CD4-positive, alpha-beta memory T cell (primary cell): ENCODE results near the gene PSME3IP1. TPM values are rescaled to one million over a fixed set of nuclear protein-coding genes. Genes with fewer than 3 reads are reported as not detected.
"Not testable (repeated sequence)": the region's sequence is repeated elsewhere in the genome, so short reads cannot be mapped to it uniquely, and the experiment has no call there.

Source experiments
- CTCF ChIA-PET: fragments of 350-600 bp; sonication (Branson Sonifier 250); formaldehyde crosslinking; loops from one replicate; lab custom pipeline; 2021; ENCODE audit warnings: inconsistent platforms; ENCODE audit not compliant: partially characterized antibody; lab: Charles Lee
- POLR2A ChIA-PET: fragments of 350-600 bp; sonication (Branson Sonifier 250); formaldehyde crosslinking; loops from one replicate; lab custom pipeline; 2021; ENCODE audit not compliant: partially characterized antibody; lab: Charles Lee
- DNase-seq, 5 donors: peaks; one replicate each; pipeline versions ENCODE4 v3.0.0 to v3.0.0-alpha.2; 2020 to 2022; ENCODE audit warnings: mixed read lengths in 1 of 5
- H3K27ac ChIP-seq: one replicate; pipeline ENCODE4 v1.7.0; 2013; ENCODE audit warnings: low read depth, low read length
- H3K27me3 ChIP-seq: 2 replicates; pipeline ENCODE4 v1.7.0; 2013; ENCODE audit warnings: mild to moderate bottlenecking, low read length, moderate library complexity; ENCODE audit not compliant: insufficient read depth
- H3K36me3 ChIP-seq: 2 replicates; pipeline ENCODE4 v1.7.0; 2013; ENCODE audit warnings: mild to moderate bottlenecking, low read length, moderate library complexity; ENCODE audit not compliant: insufficient read depth
- H3K4me1 ChIP-seq: 2 replicates; pipeline ENCODE4 v1.7.0; 2013; ENCODE audit warnings: mild to moderate bottlenecking, low read length, moderate library complexity; ENCODE audit not compliant: insufficient read depth
- H3K4me3 ChIP-seq, 2 donors: one replicate each; pipeline ENCODE4 v1.7.0; 2013; ENCODE audit warnings: low read length in 2 of 2, mild to moderate bottlenecking in 1 of 2
- H3K9me3 ChIP-seq, 2 donors: one replicate each; pipeline ENCODE4 v1.7.0; 2013; ENCODE audit warnings: low read length in 2 of 2, control low read depth in 1 of 2; ENCODE audit not compliant: control insufficient read depth in 1 of 2
- H3K27ac Mint-ChIP-seq, 7 donors: one replicate each; pipeline ENCODE4 v1.8.0; 2020 to 2021; ENCODE audit warnings: mixed read lengths in 7 of 7, mild to moderate bottlenecking in 6 of 7, inconsistent platforms in 3 of 7, moderate library complexity in 3 of 7
- H3K27me3 Mint-ChIP-seq, 2 donors: one replicate each; pipeline ENCODE4 v1.8.0; 2020 to 2021; ENCODE audit warnings: mixed read lengths in 2 of 2
- H3K36me3 Mint-ChIP-seq, 2 donors: one replicate each; pipeline ENCODE4 v1.8.0; 2020 to 2021; ENCODE audit warnings: mixed read lengths in 2 of 2, inconsistent platforms in 1 of 2, mild to moderate bottlenecking in 1 of 2
- H3K4me1 Mint-ChIP-seq, 4 donors: one replicate each; pipeline ENCODE4 v1.8.0; 2020 to 2021; ENCODE audit warnings: mixed read lengths in 4 of 4, mild to moderate bottlenecking in 1 of 4
- H3K4me3 Mint-ChIP-seq, 8 donors: one replicate each; pipeline ENCODE4 v1.8.0; 2020 to 2021; ENCODE audit warnings: mixed read lengths in 8 of 8, mild to moderate bottlenecking in 7 of 8, moderate library complexity in 6 of 8, inconsistent platforms in 3 of 8
- H3K9me3 Mint-ChIP-seq, 8 donors: one replicate each; pipeline ENCODE4 v1.8.0; 2020 to 2021; ENCODE audit warnings: mixed read lengths in 8 of 8, mild to moderate bottlenecking in 5 of 8, inconsistent platforms in 3 of 8, moderate library complexity in 1 of 8
- intact Hi-C: fragments of 100-400 bp; cut with micrococcal nuclease; formaldehyde crosslinking; loops from one replicate; pipeline ENCODE4 v1.15.1; 2023
- polyA plus RNA-seq, 2 donors: library from polyadenylated mRNA; unstranded; fragments of 300-500 nt; fragmentation: Illumina TruSeq; gene quantifications; one replicate each; pipeline ENCODE4 v1.2.3, GENCODE V29; 2021
- total RNA-seq, 2 experiments: library from RNA; stranded (reverse); gene quantifications; one replicate each; pipeline ENCODE4 v1.2.3, GENCODE V29; 2021

PSME3IP1 gene
- total and polyA plus RNA-seq, 4 experiments from 2014 or later = 59.9 to 157 (median 106) TPM

GRCh38 chr16:57196286-57196685 lies 10.4 kb upstream of the PSME3IP1 start:
- Mint-ChIP-seq H3K36me3 (peaks cover 4 to 9% of the 10 kb centered on the region in 2 donors), H3K9me3 (no peaks in the 10 kb centered on the region), H3K4me3 (no peak overlapping the region), H3K27ac (peak overlapping the region in 1 of 7 donors; percentile 27), H3K27me3 (no peaks in the 10 kb centered on the region), H3K4me1 (peaks cover 20 to 37% (median 24%) of the 10 kb centered on the region in 4 donors)
- no peaks in the 10 kb centered on the region for H3K9me3 ChIP-seq
- H3K4me1 ChIP-seq = no peaks in the 10 kb centered on the region
- no peak for DNase-seq
- POLR2A ChIA-PET = interaction anchor here (1.7 kb wide), 1 partner anchor 11 kb away, joined by 4 read pairs; the partner anchor contains the start of gene PSME3IP1
- no peak overlapping the region for H3K4me3 ChIP-seq
- no peaks in the 10 kb centered on the region for H3K27me3 ChIP-seq
- H3K36me3 ChIP-seq = no peaks in the 10 kb centered on the region
- intact Hi-C loops = no loop called here
- H3K27ac ChIP-seq = no peak overlapping the region
- CTCF ChIA-PET = no interaction called here

DNA sequence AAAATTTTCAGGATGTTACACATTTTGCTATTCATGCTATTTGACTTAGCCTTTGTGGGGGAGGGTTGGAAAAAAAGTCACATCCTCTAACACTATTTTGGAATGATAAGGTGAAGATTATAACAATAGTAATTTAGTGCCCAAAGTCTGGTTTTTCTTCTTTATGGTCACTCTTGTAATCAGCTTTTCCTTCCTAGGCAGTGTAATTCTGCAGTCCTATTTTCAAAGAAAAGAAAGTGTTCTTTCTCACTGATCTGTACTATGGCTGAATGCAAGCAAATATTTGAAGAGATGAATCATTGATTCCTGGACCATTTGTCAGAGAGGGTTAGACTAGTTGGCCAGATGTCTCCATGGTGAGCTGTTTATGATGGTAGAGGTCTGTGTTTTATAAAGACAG lies 8.7 kb upstream of the PSME3IP1 start:
- H3K27me3 Mint-ChIP-seq = no peaks in the 10 kb centered on the region
- DNase-seq = no peak
- ChIA-PET POLR2A (interaction anchor here (1.0 kb wide), 1 partner anchor 9 kb away, joined by 3 read pairs; the partner anchor contains the start of gene PSME3IP1), CTCF (interaction anchor here (1.1 to 1.6 kb wide), 2 partner anchors 71 to 101 kb away, joined by 3 to 4 read pairs; partner anchors contain the start of gene CPNE2)
- no peaks in the 10 kb centered on the region for H3K9me3 Mint-ChIP-seq
- Histone ChIP-seq H3K27ac (no peak overlapping the region), H3K9me3 (no peaks in the 10 kb centered on the region), H3K36me3 (no peaks in the 10 kb centered on the region), H3K4me3 (no peak overlapping the region), H3K4me1 (peaks cover 5% of the 10 kb centered on the region), H3K27me3 (no peaks in the 10 kb centered on the region)
- H3K36me3 Mint-ChIP-seq = peaks cover 4 to 14% of the 10 kb centered on the region in 2 donors
- no peak overlapping the region for H3K4me3 Mint-ChIP-seq
- H3K27ac Mint-ChIP-seq = peak overlapping the region in 1 of 7 donors; percentile 42
- intact Hi-C loops = no loop called here
- peaks cover 24 to 51% (median 31%) of the 10 kb centered on the region in 4 donors for H3K4me1 Mint-ChIP-seq

DNA sequence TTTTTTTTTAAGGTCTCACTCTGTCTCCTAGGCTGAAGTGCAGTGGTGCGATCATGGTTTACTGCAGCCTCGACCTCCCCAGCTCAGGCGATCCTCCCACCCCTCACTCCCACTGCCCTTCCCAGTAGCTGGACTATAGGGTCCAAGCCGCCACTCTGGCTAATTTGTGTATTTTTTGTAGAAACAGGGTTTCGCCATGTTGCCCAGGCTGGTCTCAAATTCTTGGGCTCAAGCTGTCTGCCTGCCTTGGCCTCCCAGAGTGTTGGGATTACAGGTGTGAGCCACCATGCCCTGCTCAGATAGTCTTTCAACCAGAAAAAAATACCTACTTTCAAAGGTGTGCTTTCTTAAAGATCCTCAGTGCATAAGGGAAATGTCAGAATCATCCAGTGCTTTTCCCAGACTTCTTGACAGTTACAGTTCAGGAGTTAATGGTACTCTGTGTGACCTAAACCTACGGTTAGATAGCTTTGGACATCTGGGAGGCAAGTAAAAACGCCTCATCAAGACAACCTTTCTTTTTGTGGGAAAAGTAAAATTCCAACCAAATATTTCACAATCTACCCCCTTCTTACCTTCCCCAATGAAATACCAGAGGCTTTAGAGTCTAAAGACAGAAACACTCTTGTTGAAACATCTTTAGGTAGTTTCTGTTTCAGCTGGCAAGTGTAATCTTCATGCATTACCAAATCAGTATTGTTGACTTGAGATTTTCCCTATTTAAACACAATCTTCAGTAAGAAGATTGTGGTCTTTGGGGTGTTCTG lies 7.1 kb upstream of the PSME3IP1 start:
- Histone ChIP-seq H3K4me1 (peaks cover 13% of the 10 kb centered on the region), H3K27ac (no peak overlapping the region), H3K9me3 (no peaks in the 10 kb centered on the region), H3K36me3 (no peaks in the 10 kb centered on the region), H3K4me3 (no peak overlapping the region), H3K27me3 (no peaks in the 10 kb centered on the region)
- Mint-ChIP-seq H3K4me3 (no peak overlapping the region), H3K27ac (no peak overlapping the region), H3K9me3 (no peaks in the 10 kb centered on the region), H3K27me3 (no peaks in the 10 kb centered on the region), H3K36me3 (peaks cover 0 to 14% of the 10 kb centered on the region in 2 donors), H3K4me1 (peaks cover 30 to 58% (median 35%) of the 10 kb centered on the region in 4 donors)
- intact Hi-C loops = no loop called here
- CTCF ChIA-PET = no interaction called here
- POLR2A ChIA-PET = no interaction called here
- no peak for DNase-seq

DNA sequence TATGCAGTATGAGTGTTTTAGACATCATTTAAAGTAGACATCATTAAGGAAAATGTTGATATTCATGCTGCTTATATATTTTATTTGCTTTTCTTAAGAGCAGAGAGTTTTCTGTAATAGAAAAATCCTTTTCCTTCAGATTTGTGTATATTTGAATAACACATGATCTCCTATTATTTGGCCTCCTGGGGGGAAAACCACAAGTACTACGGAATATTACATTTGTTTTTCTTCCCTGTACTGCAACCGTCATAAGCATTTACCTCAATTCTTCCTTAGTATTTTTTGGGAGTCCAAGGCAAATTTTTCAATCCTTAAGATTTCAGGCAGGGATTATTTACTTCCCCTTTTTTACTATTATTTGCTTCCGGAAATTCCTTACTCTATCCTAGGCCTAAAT lies 6.3 kb upstream of the PSME3IP1 start:
- no peak overlapping the region for H3K4me3 ChIP-seq
- Mint-ChIP-seq H3K4me1 (peaks cover 37 to 66% (median 43%) of the 10 kb centered on the region in 4 donors), H3K9me3 (no peaks in the 10 kb centered on the region), H3K4me3 (no peak overlapping the region), H3K27me3 (no peaks in the 10 kb centered on the region), H3K36me3 (peaks cover 0 to 19% of the 10 kb centered on the region in 2 donors), H3K27ac (no peak overlapping the region)
- ChIA-PET POLR2A (no interaction called here), CTCF (no interaction called here)
- H3K9me3 ChIP-seq = no peaks in the 10 kb centered on the region
- no peaks in the 10 kb centered on the region for H3K27me3 ChIP-seq
- intact Hi-C loops = no loop called here
- no peaks in the 10 kb centered on the region for H3K36me3 ChIP-seq
- DNase-seq = no peak
- peaks cover 21% of the 10 kb centered on the region for H3K4me1 ChIP-seq
- no peak overlapping the region for H3K27ac ChIP-seq

DNA sequence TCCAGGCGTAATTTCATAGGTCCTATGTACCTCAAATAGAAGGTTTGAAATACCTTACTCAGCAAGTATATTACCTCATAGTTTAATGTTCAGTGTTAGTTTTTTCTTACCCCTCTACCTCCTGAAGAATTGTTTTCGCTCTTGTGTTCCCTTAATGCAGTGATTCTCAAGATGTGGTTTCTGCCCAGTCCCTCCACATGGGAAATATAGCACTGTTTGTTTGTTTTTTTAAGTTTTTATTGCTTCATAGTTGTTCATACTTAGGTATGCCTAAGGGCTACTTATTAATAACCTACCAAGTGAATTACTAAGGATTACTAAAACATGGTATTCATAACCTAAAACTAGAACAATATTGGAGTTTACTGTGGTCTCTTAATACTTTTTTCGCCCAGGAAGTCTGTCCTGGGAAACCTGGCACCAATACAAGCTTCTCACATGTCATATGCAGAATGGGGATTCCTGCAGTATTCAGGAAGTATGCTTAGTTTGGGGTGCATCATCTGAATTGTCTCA lies 5.3 kb upstream of the PSME3IP1 start:
- Histone ChIP-seq H3K27ac (no peak overlapping the region), H3K9me3 (no peaks in the 10 kb centered on the region), H3K4me3 (no peak overlapping the region), H3K27me3 (no peaks in the 10 kb centered on the region), H3K4me1 (peaks cover 23% of the 10 kb centered on the region), H3K36me3 (no peaks in the 10 kb centered on the region)
- ChIA-PET CTCF (interaction anchor here (1.5 kb wide), 1 partner anchor 107 kb away, joined by 5 read pairs; no protein-coding TSS in a partner anchor), POLR2A (no interaction called here)
- Mint-ChIP-seq H3K27ac (peak overlapping the region in 1 of 7 donors; percentile 55), H3K36me3 (peaks cover 0 to 21% of the 10 kb centered on the region in 2 donors), H3K27me3 (no peaks in the 10 kb centered on the region), H3K4me3 (peak overlapping the region in 1 of 8 donors; percentile 47), H3K4me1 (peaks cover 33 to 64% (median 42%) of the 10 kb centered on the region in 4 donors), H3K9me3 (no peaks in the 10 kb centered on the region)
- intact Hi-C loops = no loop called here
- DNase-seq = no peak

- Mint-ChIP-seq H3K4me1 (peaks cover 32 to 64% (median 46%) of the 10 kb centered on the region in 4 donors), H3K4me3 (no peak overlapping the region), H3K9me3 (no peaks in the 10 kb centered on the region), H3K27ac (peak overlapping the region in 1 of 7 donors; percentile 59), H3K36me3 (peaks cover 0 to 28% of the 10 kb centered on the region in 2 donors), H3K27me3 (no peaks in the 10 kb centered on the region)
- Histone ChIP-seq H3K27ac (no peak overlapping the region), H3K4me3 (no peak overlapping the region), H3K9me3 (no peaks in the 10 kb centered on the region), H3K4me1 (peaks cover 25% of the 10 kb centered on the region), H3K36me3 (no peaks in the 10 kb centered on the region), H3K27me3 (no peaks in the 10 kb centered on the region)
- intact Hi-C loops = no loop called here
- no peak for DNase-seq
- ChIA-PET POLR2A (no interaction called here), CTCF (interaction anchor here (1.5 kb wide), 1 partner anchor 106 kb away, joined by 5 read pairs; no protein-coding TSS in a partner anchor)
Measured at GRCh38 chr16:57190136-57190535, 4.3 kb upstream of the PSME3IP1 start.

DNA sequence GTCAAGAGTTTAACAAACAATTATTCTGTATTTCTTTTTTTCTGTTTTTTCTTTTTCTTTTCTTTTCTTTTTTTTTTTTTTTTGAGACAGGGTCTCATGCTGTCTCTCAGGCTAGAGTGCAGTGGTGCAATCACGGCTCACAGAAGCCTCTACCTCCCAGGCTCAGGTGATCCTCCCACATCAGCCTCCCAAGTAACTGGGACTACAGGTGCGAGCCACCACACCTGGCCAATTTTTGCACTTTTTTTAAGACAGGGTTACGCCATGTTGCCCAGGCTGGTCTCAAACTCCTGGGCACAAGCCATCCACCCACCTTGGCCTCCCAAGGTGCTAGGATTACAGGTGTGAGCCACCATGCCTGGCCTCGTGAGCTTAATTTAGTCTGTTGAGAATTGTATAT lies 3.7 kb upstream of the PSME3IP1 start:
- H3K27ac ChIP-seq, H3K4me3 ChIP-seq, DNase-seq, POLR2A ChIA-PET, H3K27me3 Mint-ChIP-seq, H3K36me3 ChIP-seq, H3K9me3 ChIP-seq, H3K9me3 Mint-ChIP-seq, H3K27me3 ChIP-seq, CTCF ChIA-PET: not testable (repeated sequence)
- H3K27ac Mint-ChIP-seq = peak overlapping the region in 1 of 7 donors; percentile 7
- peak overlapping the region in 1 of 8 donors; percentile 19 for H3K4me3 Mint-ChIP-seq
- H3K4me1 Mint-ChIP-seq = peaks cover 36 to 68% (median 50%) of the 10 kb centered on the region in 4 donors
- peaks cover 32% of the 10 kb centered on the region for H3K4me1 ChIP-seq
- H3K36me3 Mint-ChIP-seq = peaks cover 0 to 27% of the 10 kb centered on the region in 2 donors
- intact Hi-C loops = loop anchor here (5.0 to 10.0 kb wide), 3 partner anchors 107 to 255 kb away; partner anchors contain the start of genes CIAPIN1 and COQ9
